Chondrocyte (in vitro differentiated cells): Measurements from ENCODE around the gene CXXC1. TPM values are rescaled to one million over a fixed set of nuclear protein-coding genes. Genes with fewer than 3 reads are reported as not detected.
"Not testable (repeated sequence)": the region's sequence is repeated elsewhere in the genome, so short reads cannot be mapped to it uniquely, and the experiment has no call there.

Experiments used
- DNase-seq: peaks from one replicate; pipeline ENCODE4 v3.0.0; 2021; ENCODE audit warnings: mixed read lengths, low spot score
- H3K27ac Mint-ChIP-seq: one replicate; pipeline ENCODE4 v1.8.0; 2021; ENCODE audit warnings: mild to moderate bottlenecking, moderate library complexity, mixed read lengths; ENCODE audit not compliant: unreplicated experiment
- H3K27me3 Mint-ChIP-seq: 2 replicates; pipeline ENCODE4 v1.8.0; 2021; ENCODE audit warnings: low read depth, mixed read lengths
- H3K36me3 Mint-ChIP-seq: 2 replicates; pipeline ENCODE4 v1.8.0; 2021; ENCODE audit warnings: low read depth, mixed read lengths
- H3K4me1 Mint-ChIP-seq: 2 replicates; pipeline ENCODE4 v1.8.0; 2021; ENCODE audit warnings: low read depth, mild to moderate bottlenecking, mixed read lengths
- H3K4me3 Mint-ChIP-seq: one replicate; pipeline ENCODE4 v1.8.0; 2021; ENCODE audit warnings: mild to moderate bottlenecking, moderate library complexity, mixed read lengths; ENCODE audit not compliant: unreplicated experiment
- H3K9me3 Mint-ChIP-seq: 2 replicates; pipeline ENCODE4 v1.8.0; 2021; ENCODE audit warnings: low read depth, mixed read lengths
- total RNA-seq: library from RNA; stranded (reverse); gene quantifications from 3 replicates; pipeline ENCODE4 v1.2.1, GENCODE V29; 2021
- TF ChIP-seq, protein P1 (sequence below): fragments of 200-600 bp; sonication (generic); IDR thresholded peaks from 2 replicates; pipeline ENCODE4 v1.5.0; 2021; ENCODE audit warnings: antibody characterized with exemption, mild to moderate bottlenecking, moderate library complexity

Gene CXXC1
- total RNA-seq, 1 donor from 2014 or later, result 47.6 TPM

DNA sequence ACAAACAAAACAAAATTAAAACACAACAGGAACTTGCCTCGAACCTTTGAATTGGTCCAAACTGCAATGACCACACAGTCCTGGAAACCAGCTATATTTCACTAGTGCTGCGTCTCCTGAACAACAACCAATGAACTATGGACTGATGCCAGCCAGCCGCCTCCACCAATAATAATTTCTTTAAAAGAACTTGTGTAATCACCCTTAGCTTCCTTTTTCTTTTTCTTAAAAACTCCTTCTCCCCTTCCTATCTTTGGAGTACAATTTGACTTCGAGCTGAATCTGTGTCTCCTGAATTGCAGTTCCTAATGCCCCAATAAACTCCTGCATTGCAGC, 1.6 kb upstream of the CXXC1 start:
- Mint-ChIP-seq H3K27ac (no peak overlapping the region), H3K9me3 (no peaks in the 10 kb centered on the region), H3K4me3 (peak overlapping the region; percentile 48), H3K4me1 (peaks cover 13% of the 10 kb centered on the region), H3K27me3 (peaks cover 14% of the 10 kb centered on the region), H3K36me3 (peaks cover 3% of the 10 kb centered on the region)
- TF ChIP-seq, protein P1, sequence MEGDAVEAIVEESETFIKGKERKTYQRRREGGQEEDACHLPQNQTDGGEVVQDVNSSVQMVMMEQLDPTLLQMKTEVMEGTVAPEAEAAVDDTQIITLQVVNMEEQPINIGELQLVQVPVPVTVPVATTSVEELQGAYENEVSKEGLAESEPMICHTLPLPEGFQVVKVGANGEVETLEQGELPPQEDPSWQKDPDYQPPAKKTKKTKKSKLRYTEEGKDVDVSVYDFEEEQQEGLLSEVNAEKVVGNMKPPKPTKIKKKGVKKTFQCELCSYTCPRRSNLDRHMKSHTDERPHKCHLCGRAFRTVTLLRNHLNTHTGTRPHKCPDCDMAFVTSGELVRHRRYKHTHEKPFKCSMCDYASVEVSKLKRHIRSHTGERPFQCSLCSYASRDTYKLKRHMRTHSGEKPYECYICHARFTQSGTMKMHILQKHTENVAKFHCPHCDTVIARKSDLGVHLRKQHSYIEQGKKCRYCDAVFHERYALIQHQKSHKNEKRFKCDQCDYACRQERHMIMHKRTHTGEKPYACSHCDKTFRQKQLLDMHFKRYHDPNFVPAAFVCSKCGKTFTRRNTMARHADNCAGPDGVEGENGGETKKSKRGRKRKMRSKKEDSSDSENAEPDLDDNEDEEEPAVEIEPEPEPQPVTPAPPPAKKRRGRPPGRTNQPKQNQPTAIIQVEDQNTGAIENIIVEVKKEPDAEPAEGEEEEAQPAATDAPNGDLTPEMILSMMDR, result no peak
- DNase-seq, result no peak

DNA sequence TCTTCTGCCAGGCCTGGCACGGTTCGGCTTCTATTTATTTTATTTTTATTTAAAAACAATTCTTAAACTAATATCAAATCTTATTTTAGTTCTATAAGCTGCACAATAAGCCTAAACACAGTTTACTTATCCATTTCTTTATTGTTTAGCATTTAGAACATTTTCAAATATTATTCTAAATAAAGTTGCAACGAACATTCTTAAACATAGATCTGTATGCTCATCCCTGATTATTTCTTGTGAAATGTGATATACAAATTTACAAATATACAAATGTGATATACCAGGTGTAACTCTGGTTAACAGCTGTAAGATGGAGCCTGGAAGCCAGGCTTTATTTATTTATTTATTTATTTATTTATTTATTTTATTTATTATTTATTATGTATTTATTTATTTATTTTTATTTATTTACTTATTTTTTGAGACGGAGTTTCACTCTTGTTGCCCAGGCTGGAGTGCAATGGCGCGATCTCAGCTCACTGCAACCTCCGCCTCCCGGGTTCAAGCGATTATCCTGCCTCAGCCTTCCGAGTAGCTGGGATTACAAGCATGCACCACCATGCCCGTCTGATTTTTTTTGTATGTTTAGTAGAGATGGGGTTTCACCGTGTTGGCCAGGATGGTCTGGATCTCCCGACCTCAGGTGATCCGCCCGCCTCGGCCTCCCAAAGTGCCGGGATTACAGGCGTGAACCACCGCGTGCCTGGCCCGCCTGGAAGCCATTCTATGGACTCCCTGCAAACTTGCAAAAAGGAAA, 1.0 kb upstream of the CXXC1 start:
- Mint-ChIP-seq H3K27ac (peak overlapping the region; percentile 91), H3K4me1 (peaks cover 16% of the 10 kb centered on the region), H3K4me3 (peak overlapping the region; percentile 94)

DNA sequence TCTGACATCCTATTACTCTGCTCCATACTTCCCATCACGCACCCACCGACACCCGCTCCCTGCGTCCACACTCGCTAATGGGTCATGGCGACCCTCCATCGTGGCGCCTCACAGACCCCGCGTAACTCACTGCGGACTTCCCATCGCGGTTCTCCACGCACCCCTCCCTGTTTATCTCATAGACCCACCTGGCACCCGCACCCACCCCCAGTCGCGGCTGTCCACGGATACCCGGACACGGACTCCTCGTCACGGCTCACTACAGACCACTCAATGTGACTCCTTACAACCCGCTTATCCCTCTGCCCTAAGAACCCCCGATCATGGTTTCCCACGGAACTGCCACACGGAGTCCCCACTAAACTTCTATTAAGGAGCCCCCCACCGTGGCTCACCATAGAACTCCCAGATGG, 458 bp downstream of the CXXC1 start:
- Mint-ChIP-seq H3K4me3 (peak overlapping the region; percentile 94), H3K4me1 (peaks cover 25% of the 10 kb centered on the region), H3K36me3 (peaks cover 10% of the 10 kb centered on the region), H3K27ac (peak overlapping the region; percentile 91), H3K27me3 (peaks cover 10% of the 10 kb centered on the region), H3K9me3 (no peaks in the 10 kb centered on the region)
- no peak for DNase-seq
- TF ChIP-seq, protein P1, result no peak

More for the DNA sequence above, 1.0 kb upstream of the CXXC1 start:
- peaks cover 14% of the 10 kb centered on the region for H3K27me3 Mint-ChIP-seq
- not testable (repeated sequence) for H3K9me3 Mint-ChIP-seq, H3K36me3 Mint-ChIP-seq, DNase-seq

DNA sequence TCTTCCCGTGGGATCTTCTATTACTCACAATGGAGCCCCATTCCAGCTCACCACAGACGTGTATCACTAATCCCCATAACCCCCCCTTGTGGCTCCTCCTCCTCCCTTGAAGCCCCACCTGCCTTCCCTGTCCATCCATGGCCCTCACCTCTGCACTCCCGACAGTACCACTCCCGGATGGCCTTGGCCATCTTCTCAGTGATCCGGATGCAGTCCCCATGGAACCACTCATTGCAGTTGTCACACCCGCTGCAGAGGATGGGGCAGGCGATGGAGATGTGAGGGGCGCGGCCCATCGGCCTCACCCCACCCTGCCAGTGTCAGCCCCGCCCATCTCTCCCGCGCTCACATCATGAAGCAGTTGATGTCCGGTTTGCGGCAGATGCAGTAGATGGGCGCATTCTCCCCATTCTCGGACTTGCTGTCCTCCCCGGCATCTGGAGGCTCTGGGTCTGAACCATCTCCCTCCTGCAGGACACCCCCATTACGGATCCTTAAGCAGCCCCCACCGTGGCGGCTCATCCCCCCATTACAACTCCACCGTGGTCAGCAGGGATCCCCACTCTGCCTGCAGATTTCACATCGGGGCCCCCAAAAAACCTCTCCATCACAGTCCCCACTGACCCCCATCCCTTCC, 983 bp downstream of the CXXC1 start:
- peak overlapping the region; percentile 65 for H3K27ac Mint-ChIP-seq
- no peaks in the 10 kb centered on the region for H3K9me3 Mint-ChIP-seq
- H3K4me3 Mint-ChIP-seq, result peak overlapping the region; percentile 94
- TF ChIP-seq, protein P1, result no peak
- H3K36me3 Mint-ChIP-seq, result peaks cover 10% of the 10 kb centered on the region
- H3K4me1 Mint-ChIP-seq, result peaks cover 25% of the 10 kb centered on the region
- DNase-seq, result no peak
- H3K27me3 Mint-ChIP-seq, result peaks cover 10% of the 10 kb centered on the region

DNA sequence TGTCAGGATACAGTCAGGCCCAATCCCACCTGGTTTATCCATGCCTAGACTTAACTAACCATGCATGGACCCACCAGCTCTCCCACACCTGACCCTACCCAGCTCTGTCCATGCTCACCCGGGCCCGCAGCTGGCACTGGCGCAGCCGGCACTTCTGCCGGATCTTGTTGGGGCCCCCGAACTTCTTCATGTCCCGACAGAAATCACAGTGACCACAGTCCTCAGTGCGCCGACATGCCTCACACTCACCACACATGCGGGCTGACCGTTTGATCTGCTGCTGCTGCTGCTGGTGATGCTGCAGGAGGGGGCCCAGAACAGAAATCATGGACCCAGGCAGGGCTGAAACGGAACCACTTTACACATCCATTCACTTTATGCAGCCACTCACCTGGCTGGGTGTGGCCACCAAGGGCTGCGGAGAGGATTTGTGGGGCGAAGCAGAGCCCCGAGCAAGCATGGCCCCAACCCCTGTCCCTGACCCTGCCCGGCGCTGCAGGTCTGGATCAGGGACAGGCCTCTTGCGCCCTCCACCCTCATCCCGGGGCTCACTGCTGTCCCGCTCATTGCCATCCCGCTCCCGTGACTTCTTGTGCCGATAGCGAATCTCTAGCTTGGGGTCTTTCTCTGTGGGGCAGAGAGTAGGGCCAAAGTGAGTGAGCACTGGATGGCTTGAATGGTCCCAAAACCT, 1.7 kb downstream of the CXXC1 start:
- H3K36me3 Mint-ChIP-seq, result peaks cover 10% of the 10 kb centered on the region

More for the DNA sequence above, 1.7 kb downstream of the CXXC1 start:
- TF ChIP-seq, protein P1, result no peak
- H3K27me3 Mint-ChIP-seq, result peaks cover 5% of the 10 kb centered on the region
- peaks cover 30% of the 10 kb centered on the region for H3K4me1 Mint-ChIP-seq
- H3K4me3 Mint-ChIP-seq, result peak overlapping the region; percentile 94
- no peak for DNase-seq
- no peaks in the 10 kb centered on the region for H3K9me3 Mint-ChIP-seq
- peak overlapping the region; percentile 65 for H3K27ac Mint-ChIP-seq
